Measurements from ENCODE around the gene YTHDF1. TPM values are rescaled to one million over a fixed set of nuclear protein-coding genes. Genes with fewer than 3 reads are reported as not detected.

YTHDF1 gene
- total and polyA plus RNA-seq, 2 experiments from 2014 or later = 29.5 to 40.0 TPM

DNA sequence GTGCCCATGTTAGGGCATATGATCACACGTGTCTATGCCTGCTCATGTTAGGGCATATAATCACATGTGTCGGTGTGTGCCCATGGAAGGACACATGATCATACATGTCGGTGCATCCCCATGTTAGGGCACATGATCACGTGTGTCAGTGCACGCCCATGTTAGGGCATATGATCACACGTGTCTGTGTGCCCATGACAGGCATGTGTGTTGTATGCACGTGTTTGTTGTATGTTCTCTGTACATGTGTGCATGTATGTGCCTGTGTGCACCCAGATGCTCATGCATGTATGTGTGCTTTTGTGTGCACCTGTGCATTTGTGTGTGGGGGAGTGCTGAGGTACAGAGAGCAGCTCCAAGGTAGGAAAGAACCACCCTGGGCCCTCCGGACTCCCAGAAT is 29.8 kb downstream of the YTHDF1 start:
- no peak for DNase-seq (ENCODE audit: low read depth in 1 of 2, low spot score in 1 of 2)
- Histone ChIP-seq H3K9me3 (ENCODE audit: low read depth) (no peaks in the 10 kb centered on the region), H3K4me1 (ENCODE audit: low read depth) (no peaks in the 10 kb centered on the region), H3K27me3 (peaks cover 6% of the 10 kb centered on the region), H3K4me3 (no peak overlapping the region), H3K36me3 (no peaks in the 10 kb centered on the region), H3K27ac (no peak overlapping the region)
- TF ChIP-seq CTCF (IDR thresholded peaks at IDR 0.05; ENCODE audit: low read depth, low read length) = no peak

GRCh38 chr20:63185215-63185796 is 30.6 kb downstream of the YTHDF1 start:
- Histone ChIP-seq H3K36me3 (no peaks in the 10 kb centered on the region), H3K4me1 (ENCODE audit: low read depth) (no peaks in the 10 kb centered on the region), H3K27ac (no peak overlapping the region), H3K27me3 (peaks cover 14% of the 10 kb centered on the region), H3K9me3 (ENCODE audit: low read depth) (no peaks in the 10 kb centered on the region), H3K4me3 (no peak overlapping the region)
- TF ChIP-seq CTCF (IDR thresholded peaks at IDR 0.05; ENCODE audit: low read depth, low read length) = no peak
- no peak for DNase-seq (ENCODE audit: low read depth in 1 of 2, low spot score in 1 of 2)

DNA sequence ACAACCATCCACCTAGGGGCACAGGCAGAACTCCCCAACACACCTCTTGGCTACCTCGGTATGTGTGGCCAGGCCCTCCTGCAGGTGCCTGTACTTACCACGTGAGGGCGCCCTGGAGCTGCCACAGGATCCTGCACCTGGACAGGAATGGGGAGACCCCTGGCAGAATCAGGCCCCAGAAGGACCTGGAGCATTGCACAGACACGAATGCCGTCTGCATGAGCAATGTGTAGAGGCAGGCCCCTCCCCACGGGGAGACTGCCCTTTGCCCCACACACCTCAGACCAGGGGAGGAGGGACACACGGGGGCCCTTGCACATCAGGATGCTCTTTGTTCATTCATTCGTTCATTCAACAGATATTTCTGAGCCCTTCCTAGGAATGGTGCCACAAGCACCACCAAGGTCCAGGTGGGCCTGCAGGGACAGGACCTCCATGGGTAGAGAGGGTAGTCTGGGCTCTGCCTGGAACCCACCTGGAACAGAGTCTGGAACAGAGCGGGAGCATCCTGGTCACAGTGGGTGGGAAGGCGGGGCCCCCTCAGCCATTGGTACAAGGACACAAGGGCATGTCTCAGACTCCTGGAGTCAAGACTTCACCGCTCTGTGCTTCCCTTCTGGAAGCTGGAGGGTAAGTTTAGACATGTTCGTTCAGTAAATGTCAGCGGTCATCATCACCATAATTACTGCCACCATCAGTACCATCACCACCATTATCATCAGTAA is 32.3 kb downstream of the YTHDF1 start:
- Histone ChIP-seq H3K4me1 (ENCODE audit: low read depth) (no peaks in the 10 kb centered on the region), H3K9me3 (ENCODE audit: low read depth) (no peaks in the 10 kb centered on the region), H3K27ac (no peak overlapping the region), H3K4me3 (no peak overlapping the region), H3K27me3 (peaks cover 31% of the 10 kb centered on the region), H3K36me3 (no peaks in the 10 kb centered on the region)
- peak; percentile 86 for TF ChIP-seq CTCF (IDR thresholded peaks at IDR 0.05; ENCODE audit: low read depth, low read length)
- DNase-seq (ENCODE audit: low read depth in 1 of 2, low spot score in 1 of 2) = peak; percentile 39 to 63

DNA sequence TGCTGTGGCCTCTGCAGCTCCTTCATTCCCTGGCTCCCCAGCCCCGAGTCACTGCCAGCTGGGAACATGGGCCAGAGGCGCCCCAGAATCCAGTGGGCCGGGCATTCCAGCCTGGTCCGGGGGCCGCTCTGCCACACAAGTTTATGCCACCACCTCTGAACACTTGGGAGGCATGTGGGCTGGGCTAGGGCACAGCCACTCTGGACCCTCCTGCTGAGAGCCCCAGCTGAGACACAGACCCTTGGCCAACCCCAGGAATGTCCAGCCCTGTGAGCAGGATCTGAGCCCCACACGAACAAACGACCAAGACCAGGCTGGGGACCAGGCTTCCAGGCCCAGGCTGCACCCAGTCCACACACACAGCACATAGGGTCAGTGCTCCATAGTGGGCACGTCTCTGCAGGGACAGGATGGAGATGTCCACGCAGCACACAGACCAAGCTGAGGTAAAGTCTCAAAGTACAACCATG is 33.0 kb downstream of the YTHDF1 start:
- H3K27ac ChIP-seq = no peak overlapping the region
- H3K36me3 ChIP-seq = no peaks in the 10 kb centered on the region
- DNase-seq (ENCODE audit: low read depth in 1 of 2, low spot score in 1 of 2) = no peak
- no peaks in the 10 kb centered on the region for H3K9me3 ChIP-seq (ENCODE audit: low read depth)
- peaks cover 37% of the 10 kb centered on the region for H3K27me3 ChIP-seq
- H3K4me3 ChIP-seq = no peak overlapping the region
- TF ChIP-seq CTCF (IDR thresholded peaks at IDR 0.05; ENCODE audit: low read depth, low read length) = no peak
- H3K4me1 ChIP-seq (ENCODE audit: low read depth) = peaks cover 3% of the 10 kb centered on the region

- Histone ChIP-seq H3K4me1 (ENCODE audit: low read depth) (peaks cover 7% of the 10 kb centered on the region), H3K4me3 (no peak overlapping the region), H3K9me3 (ENCODE audit: low read depth) (no peaks in the 10 kb centered on the region), H3K36me3 (no peaks in the 10 kb centered on the region), H3K27ac (no peak overlapping the region), H3K27me3 (peaks cover 43% of the 10 kb centered on the region)
- no peak for TF ChIP-seq CTCF (IDR thresholded peaks at IDR 0.05; ENCODE audit: low read depth, low read length)
- no peak for DNase-seq (ENCODE audit: low read depth in 1 of 2, low spot score in 1 of 2)
Measured at GRCh38 chr20:63182425-63182824, 33.5 kb downstream of the YTHDF1 start.
